Keratinocyte (primary cell): ENCODE data around the gene SDK2. TPM values are rescaled to one million over a fixed set of nuclear protein-coding genes. Genes with fewer than 3 reads are reported as not detected.

Experiments used
- DNase-seq: peaks from one replicate; pipeline ENCODE4 v3.0.0-alpha.2; 2011; ENCODE audit warnings: low read depth, missing footprints, low spot score
- FAIRE-seq: peaks from 2 replicates; lab custom pipeline; 2011; peaks lifted over from hg19 to GRCh38; lab: Jason Lieb, UNC
- H2AFZ ChIP-seq: 2 replicates; pipeline ENCODE4 v1.6.0; 2012; ENCODE audit warnings: low read length, control low read depth, inconsistent platforms; ENCODE audit not compliant: control insufficient read depth
- H3K27ac ChIP-seq: 2 replicates; pipeline ENCODE4 v1.5.1; 2011; ENCODE audit warnings: low read length; ENCODE audit not compliant: control insufficient read depth, insufficient read depth
- H3K27me3 ChIP-seq: 3 replicates; pipeline ENCODE4 v1.6.0; 2011; ENCODE audit warnings: low read length; ENCODE audit not compliant: control insufficient read depth, insufficient read depth; ENCODE audit errors: extremely low read depth
- H3K36me3 ChIP-seq, 2 experiments: 2 replicates in 1 of 2; 3 replicates in 1 of 2; pipeline ENCODE4 v1.5.1; 2011; ENCODE audit warnings: low read length in 2 of 2, mild to moderate bottlenecking in 1 of 2; ENCODE audit not compliant: control insufficient read depth in 2 of 2, insufficient read depth in 2 of 2; ENCODE audit errors: extremely low read depth in 1 of 2
- H3K4me1 ChIP-seq: 3 replicates; pipeline ENCODE4 v1.5.1; 2011; ENCODE audit warnings: low read length; ENCODE audit not compliant: control insufficient read depth, insufficient read depth; ENCODE audit errors: extremely low read depth
- H3K4me2 ChIP-seq: 3 replicates; pipeline ENCODE4 v1.6.0; 2011; ENCODE audit warnings: low read depth, low read length; ENCODE audit not compliant: control insufficient read depth, insufficient read depth; ENCODE audit errors: extremely low read depth
- H3K4me3 ChIP-seq, 3 experiments: fragments of 200-600 bp in 1 of 3; sonication (generic) in 1 of 3; 2 replicates in 2 of 3; 3 replicates in 1 of 3; pipeline ENCODE4 v1.5.1; 2011 to 2016; ENCODE audit warnings: low read length in 3 of 3, mild to moderate bottlenecking in 3 of 3, control low read depth in 2 of 3, inconsistent platforms in 1 of 3, low read depth in 1 of 3, mixed read lengths in 1 of 3, mixed run types in 1 of 3, moderate library complexity in 1 of 3; ENCODE audit not compliant: control insufficient read depth in 2 of 3, insufficient read depth in 2 of 3; ENCODE audit errors: extremely low read depth in 1 of 3
- H3K79me2 ChIP-seq: 2 replicates; pipeline ENCODE4 v1.6.0; 2012; ENCODE audit warnings: low read length; ENCODE audit not compliant: control insufficient read depth, insufficient read depth
- H3K9ac ChIP-seq: 3 replicates; pipeline ENCODE4 v1.6.0; 2011; ENCODE audit warnings: low read length; ENCODE audit not compliant: control insufficient read depth, insufficient read depth; ENCODE audit errors: extremely low read depth
- H3K9me1 ChIP-seq: 3 replicates; pipeline ENCODE4 v1.6.0; 2011; ENCODE audit warnings: low read length; ENCODE audit not compliant: control insufficient read depth, insufficient read depth; ENCODE audit errors: extremely low read depth
- H3K9me3 ChIP-seq: 2 replicates; pipeline ENCODE4 v1.5.1; 2012; ENCODE audit warnings: low read depth, low read length; ENCODE audit not compliant: control insufficient read depth
- H4K20me1 ChIP-seq: 3 replicates; pipeline ENCODE4 v1.6.0; 2011; ENCODE audit warnings: low read length; ENCODE audit not compliant: control insufficient read depth, insufficient read depth; ENCODE audit errors: extremely low read depth
- CTCF ChIP-seq, 3 experiments: IDR thresholded peaks in 1 of 3; conservative IDR thresholded peaks in 1 of 3; optimal IDR thresholded peaks in 1 of 3; 2 replicates in 2 of 3; 3 replicates in 1 of 3; pipeline versions ENCODE3 to v1.5.1; 2011; ENCODE audit warnings: low read length in 3 of 3, mild to moderate bottlenecking in 3 of 3, moderate library complexity in 2 of 3, control low read depth in 1 of 3, inconsistent platforms in 1 of 3; ENCODE audit not compliant: insufficient read depth in 2 of 3; ENCODE audit errors: extremely low read depth in 1 of 3
- EZH2 ChIP-seq: IDR thresholded peaks from one replicate; pipeline ENCODE4 v1.6.1; 2012; ENCODE audit warnings: inconsistent platforms, mild to moderate bottlenecking, low read length, moderate library complexity
- dilution Hi-C: fragments of 300-500 bp; cut with MboI; formaldehyde crosslinking; loops from one replicate; pipeline ENCODE4 v1.7.0; 2020; ENCODE audit warnings: low sequenced_read_pairs; ENCODE audit not compliant: extremely low pct_ligation_motif_present
- polyA plus RNA-seq, 5 experiments: library from polyadenylated mRNA; depleted of rRNA in 3 of 5; stranded (reverse) in 3 of 5; stranded (forward) in 1 of 5; unstranded in 1 of 5; fragments of >200 nt; gene quantifications; 1 replicate in 1 of 5; 2 replicates in 3 of 5; 3 replicates in 1 of 5; pipeline versions ENCODE4 v1.2.1 to v1.2.3, GENCODE V29; 2011 to 2012; ENCODE audit warnings: missing spikeins in 2 of 5, low read depth in 1 of 5, low replicate concordance in 1 of 5

SDK2 gene
- polyA plus RNA-seq, 1 donor (not counting 4 experiments of a cell fraction or from before 2014, with no cell fraction given) = 1.8 TPM

- no peak overlapping the region for H3K27ac ChIP-seq
- H3K27me3 ChIP-seq = no peaks in the 10 kb centered on the region
- no peaks in the 10 kb centered on the region for H4K20me1 ChIP-seq
- no peaks in the 10 kb centered on the region for H3K9me1 ChIP-seq
- no peak overlapping the region for H2AFZ ChIP-seq
- H3K36me3 ChIP-seq = no peaks in the 10 kb centered on the region
- dilution Hi-C loops = no loop called here
- FAIRE-seq (no peak), DNase-seq (no peak)
- TF ChIP-seq EZH2 = no peak
- H3K4me2 ChIP-seq = no peak overlapping the region
- H3K4me3 ChIP-seq = no peak overlapping the region
- no peak overlapping the region for H3K9ac ChIP-seq
- no peaks in the 10 kb centered on the region for H3K4me1 ChIP-seq
- H3K9me3 ChIP-seq = no peaks in the 10 kb centered on the region
- no peaks in the 10 kb centered on the region for H3K79me2 ChIP-seq
Observed at GRCh38 chr17:73522696-73523095, 121.5 kb downstream of the SDK2 start.

- no peaks in the 10 kb centered on the region for H3K27me3 ChIP-seq
- no peaks in the 10 kb centered on the region for H4K20me1 ChIP-seq
- no peaks in the 10 kb centered on the region for H3K9me3 ChIP-seq
- no peak overlapping the region for H3K9ac ChIP-seq
- no peaks in the 10 kb centered on the region for H3K9me1 ChIP-seq
- no peak for TF ChIP-seq EZH2
- no peak for TF ChIP-seq CTCF (optimal IDR thresholded peaks at IDR 0.05 in 1 of 3, IDR thresholded peaks at IDR 0.05 in 1 of 3, conservative IDR thresholded peaks at IDR 0.05 in 1 of 3; ENCODE audit: extremely low read depth in 1 of 3, insufficient read depth in 2 of 3, low read length in 3 of 3)
- no peaks in the 10 kb centered on the region for H3K36me3 ChIP-seq
- no peak overlapping the region for H3K4me2 ChIP-seq
- H3K4me3 ChIP-seq = no peak overlapping the region
- H3K4me1 ChIP-seq = no peaks in the 10 kb centered on the region
- H3K27ac ChIP-seq = no peak overlapping the region
- no peak overlapping the region for H2AFZ ChIP-seq
- dilution Hi-C loops = no loop called here
- H3K79me2 ChIP-seq = no peaks in the 10 kb centered on the region
- FAIRE-seq = no peak
- no peak for DNase-seq
Observed at GRCh38 chr17:73522107-73522506, 122.1 kb downstream of the SDK2 start.

- dilution Hi-C loops = no loop called here
- no peak overlapping the region for H2AFZ ChIP-seq
- DNase-seq = no peak
Observed at GRCh38 chr17:73521376-73521775, 122.9 kb downstream of the SDK2 start.

More at GRCh38 chr17:73521376-73521775, 122.9 kb downstream of the SDK2 start:
- Histone ChIP-seq H3K9ac (no peak overlapping the region), H3K79me2 (no peaks in the 10 kb centered on the region), H3K27ac (no peak overlapping the region), H4K20me1 (no peaks in the 10 kb centered on the region), H3K4me2 (no peak overlapping the region), H3K9me1 (no peaks in the 10 kb centered on the region), H3K9me3 (no peaks in the 10 kb centered on the region), H3K4me3 (no peak overlapping the region), H3K4me1 (no peaks in the 10 kb centered on the region), H3K27me3 (no peaks in the 10 kb centered on the region), H3K36me3 (no peaks in the 10 kb centered on the region)
- TF ChIP-seq CTCF (optimal IDR thresholded peaks at IDR 0.05 in 1 of 3, IDR thresholded peaks at IDR 0.05 in 1 of 3, conservative IDR thresholded peaks at IDR 0.05 in 1 of 3; ENCODE audit: extremely low read depth in 1 of 3, insufficient read depth in 2 of 3, low read length in 3 of 3) = no peak
- FAIRE-seq = no peak
